Measurements from ENCODE around the gene SLC44A4. TPM values are rescaled to one million over a fixed set of nuclear protein-coding genes. Genes with fewer than 3 reads are reported as not detected.
A peak's percentile ranks its signal among the peaks of the same experiment; 100 is the strongest.
"Not testable (repeated sequence)": the region's sequence is repeated elsewhere in the genome, so short reads cannot be mapped to it uniquely, and the experiment has no call there.

Gene SLC44A4
- polyA plus RNA-seq, 3 donors = 1.3 to 8.1 (median 6.2) TPM

DNA sequence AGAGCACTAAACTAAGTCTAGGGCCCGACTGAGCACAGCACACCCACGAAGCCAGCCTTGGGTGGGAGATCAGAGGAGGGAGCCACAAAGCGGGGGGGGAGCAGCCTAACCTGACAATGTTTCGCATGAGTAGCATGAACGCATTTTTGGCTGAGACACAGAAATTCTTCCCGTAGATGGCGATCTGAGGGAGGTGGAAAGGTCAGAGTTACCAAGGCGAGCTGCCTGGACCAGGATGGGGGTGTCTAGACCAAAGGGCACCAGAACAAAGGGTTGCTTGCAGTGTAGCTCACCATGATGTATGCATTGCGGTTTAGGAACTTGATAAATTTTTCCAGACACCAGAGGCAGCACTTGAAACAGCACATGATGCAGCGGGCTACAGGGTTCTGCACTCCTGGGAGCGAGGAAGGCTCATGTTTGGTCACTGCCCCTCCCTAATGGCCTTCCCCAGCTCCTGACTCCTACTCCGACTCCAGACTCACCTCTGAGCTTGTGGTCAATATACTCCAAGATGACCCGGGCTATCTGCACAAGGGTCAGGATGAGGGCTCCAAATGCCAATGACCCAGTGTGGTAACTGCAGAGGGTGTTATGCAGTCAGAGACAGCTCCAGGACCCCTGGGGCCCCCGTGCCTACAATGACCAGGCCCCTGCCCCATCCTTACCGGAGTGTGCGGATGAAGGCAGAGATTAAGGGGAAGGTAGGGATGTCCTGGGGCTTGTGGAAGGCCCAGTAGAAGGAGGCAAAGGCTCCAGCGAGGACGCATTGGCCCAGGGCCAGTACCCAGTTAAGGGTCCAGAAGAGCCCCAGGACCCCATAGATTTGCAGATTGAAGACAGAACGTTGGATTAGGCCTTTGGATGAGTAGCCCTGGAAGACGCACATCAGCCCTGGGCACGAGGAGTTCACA is 13.3 kb downstream of the SLC44A4 start:
- 80 to 84% (median 81%) methylated on average over 21 of the region's 21 CpGs for WGBS, 3 donors
- H3K27ac ChIP-seq (ENCODE audit: low read depth, low read length) = no peak overlapping the region

DNA sequence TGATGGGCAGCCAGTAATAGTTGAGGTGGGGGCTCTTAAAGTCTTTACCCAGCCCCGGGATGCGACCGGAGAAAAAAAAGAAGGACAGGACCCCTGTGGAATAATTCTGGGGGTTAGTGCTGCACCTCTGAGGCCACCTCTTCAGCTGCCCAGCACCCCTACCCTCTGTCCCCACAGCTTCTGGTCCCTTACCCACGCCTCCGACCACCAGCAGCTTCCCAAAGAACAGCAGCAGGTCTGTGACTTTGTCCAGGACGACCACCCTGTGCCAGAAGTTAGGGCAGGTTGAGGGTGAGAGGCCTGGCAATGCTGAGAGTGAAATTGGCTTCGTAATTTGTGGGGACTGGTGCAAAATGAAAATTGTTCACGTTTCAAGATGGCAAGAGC is 14.0 kb downstream of the SLC44A4 start:
- H3K27ac ChIP-seq (ENCODE audit: low read depth, low read length) = no peak overlapping the region
- 84 to 87% (median 86%) methylated on average over 8 of the region's 8 CpGs for WGBS, 3 donors

DNA sequence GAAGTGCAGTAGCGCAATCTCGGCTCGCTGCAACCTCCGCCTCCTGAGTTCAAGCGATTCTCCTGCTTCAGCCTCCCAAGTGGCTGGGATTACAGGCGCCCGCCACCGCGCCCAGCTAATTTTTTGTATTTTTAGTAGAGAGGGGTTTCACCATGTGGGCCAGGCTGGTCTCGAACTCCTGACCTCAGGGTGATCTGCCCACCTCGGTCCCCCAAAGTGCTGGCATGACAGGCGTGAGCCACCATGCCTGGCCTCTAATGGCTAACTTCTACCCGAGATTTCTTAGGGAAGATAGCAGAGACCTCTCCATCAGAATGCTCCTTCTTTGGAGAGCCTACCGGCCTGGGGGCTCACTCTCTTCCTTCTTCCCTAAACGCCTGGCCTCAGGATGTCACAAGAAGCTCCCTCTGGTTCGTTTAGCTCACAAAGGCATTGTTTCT is 14.7 kb downstream of the SLC44A4 start:
- 10 to 12% (median 11%) methylated on average over 16 of the region's 16 CpGs for WGBS, 3 donors
- not testable (repeated sequence) for H3K27ac ChIP-seq (ENCODE audit: low read depth, low read length)

DNA sequence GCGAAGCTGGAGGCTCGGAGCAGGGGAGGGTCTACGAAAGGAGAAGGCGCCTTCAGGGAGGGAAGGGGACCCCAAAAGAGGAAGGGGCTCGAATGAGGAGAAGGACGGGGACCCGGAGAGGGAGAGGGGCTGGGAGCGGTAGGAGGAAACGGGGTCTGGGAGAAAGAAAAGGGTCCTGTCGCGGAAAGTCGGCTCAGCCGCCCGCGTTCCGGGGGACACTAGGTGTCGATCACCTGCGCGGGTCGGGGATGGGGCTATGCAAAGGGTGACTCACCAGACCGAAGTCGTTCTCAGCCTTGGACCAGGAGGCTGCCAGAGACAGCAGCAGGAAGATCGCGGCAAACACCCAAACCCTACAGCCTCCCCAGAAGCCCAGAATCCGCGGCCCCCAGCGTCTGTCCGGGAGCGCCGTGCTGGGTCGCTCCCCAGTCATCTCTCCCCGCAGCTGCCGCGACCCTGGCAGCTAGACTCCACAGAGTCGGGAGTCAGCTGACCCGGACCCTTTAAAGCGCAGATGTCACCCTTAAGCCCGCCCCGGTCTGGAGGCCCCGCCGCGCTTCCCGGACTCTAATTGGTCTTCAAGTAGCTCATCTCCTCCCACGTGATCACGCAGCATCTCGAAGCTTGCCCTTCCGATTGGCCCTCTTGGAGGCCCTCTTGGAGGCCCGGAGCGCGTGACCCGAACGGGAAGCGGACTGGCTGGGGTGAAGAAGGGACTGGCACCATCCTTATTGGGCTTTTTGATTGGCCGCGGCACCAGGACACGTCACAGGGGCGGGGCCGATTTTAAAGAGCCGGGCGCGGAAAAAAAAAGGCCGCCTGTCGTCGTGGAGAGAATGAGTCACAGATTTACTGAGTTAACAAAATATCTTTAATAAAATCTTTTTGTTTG is 16.2 kb downstream of the SLC44A4 start, which contains the start of gene NEU1:
Gene NEU1, minus strand, starts transcription at position 478 of the 892 bp plus-strand sequence. Its CDS starts 45 bp downstream, at position 433.
- peak within 1 kb of the TSS; percentile 17 for H3K27ac ChIP-seq (ENCODE audit: low read depth, low read length)
- WGBS, 3 donors = 0 to 1% (median 1%) methylated on average over 56 to 64 of the region's 64 CpGs

DNA sequence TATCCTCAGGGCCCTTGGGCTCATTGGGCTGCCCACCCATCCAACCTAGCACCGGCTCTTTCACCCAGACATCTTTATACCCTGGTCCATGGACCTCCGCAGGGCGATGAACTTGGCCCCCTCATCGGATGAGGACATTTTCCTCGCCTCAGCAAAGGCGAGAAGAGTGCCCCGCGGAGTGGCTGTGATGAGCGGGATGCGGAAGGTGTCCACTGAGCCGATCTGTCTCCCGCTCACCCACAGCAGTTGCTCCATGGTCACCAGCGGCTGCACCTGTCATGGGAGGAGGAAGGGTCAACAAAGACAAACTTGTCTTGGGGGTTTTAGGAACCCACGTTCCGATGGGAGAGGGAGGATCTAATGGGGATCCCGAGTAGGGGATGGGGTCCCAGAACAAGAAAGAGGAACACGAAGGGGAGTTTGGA is 16.9 kb downstream of the SLC44A4 start:
- WGBS, 3 donors = 30 to 42% (median 39%) methylated on average over 17 of the region's 17 CpGs
- H3K27ac ChIP-seq (ENCODE audit: low read depth, low read length) = no peak overlapping the region

DNA sequence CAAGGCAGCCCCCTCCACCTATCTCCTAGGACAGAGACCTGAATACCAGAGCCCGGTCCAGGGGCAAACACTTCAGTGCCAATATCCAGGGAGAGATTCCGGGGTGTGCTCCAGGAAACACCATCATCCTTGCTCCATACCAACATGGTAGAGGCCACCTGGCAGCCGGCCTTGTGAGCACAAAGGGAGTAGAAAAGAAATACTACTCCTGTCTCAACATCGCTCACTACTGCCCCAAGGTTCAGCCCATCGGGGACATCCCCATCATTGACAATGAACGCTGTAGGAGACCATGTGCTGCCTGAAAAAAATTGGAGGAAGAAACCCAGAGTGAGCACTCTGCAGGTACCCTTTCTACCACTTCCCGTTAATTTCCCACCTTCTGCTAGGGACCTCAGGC is 17.6 kb downstream of the SLC44A4 start:
- 89 to 94% (median 93%) methylated on average over 7 of the region's 7 CpGs for WGBS, 3 donors
- H3K27ac ChIP-seq (ENCODE audit: low read depth, low read length) = no peak overlapping the region

DNA sequence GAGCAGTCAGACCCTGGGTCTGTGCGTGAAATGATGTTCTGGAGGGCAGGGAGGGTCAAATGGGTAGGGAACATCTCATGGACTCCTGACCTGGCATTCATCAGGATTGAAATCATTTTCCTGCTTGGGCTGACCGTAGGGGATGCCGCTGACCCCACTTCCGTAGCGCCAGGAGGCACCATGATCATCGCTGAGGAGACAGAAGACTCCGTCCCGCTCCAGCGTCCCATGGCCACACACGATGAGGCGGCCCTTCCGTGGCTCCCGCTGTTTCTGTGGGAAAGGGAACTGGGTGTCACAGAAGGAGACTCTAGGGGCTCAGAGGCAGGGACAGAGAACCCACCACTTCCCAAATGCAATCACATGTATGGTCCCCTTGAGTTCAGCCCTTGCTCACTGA is 18.4 kb downstream of the SLC44A4 start:
- no peak overlapping the region for H3K27ac ChIP-seq (ENCODE audit: low read depth, low read length)
- 93 to 95% (median 94%) methylated on average over 13 of the region's 13 CpGs for WGBS, 3 donors

DNA sequence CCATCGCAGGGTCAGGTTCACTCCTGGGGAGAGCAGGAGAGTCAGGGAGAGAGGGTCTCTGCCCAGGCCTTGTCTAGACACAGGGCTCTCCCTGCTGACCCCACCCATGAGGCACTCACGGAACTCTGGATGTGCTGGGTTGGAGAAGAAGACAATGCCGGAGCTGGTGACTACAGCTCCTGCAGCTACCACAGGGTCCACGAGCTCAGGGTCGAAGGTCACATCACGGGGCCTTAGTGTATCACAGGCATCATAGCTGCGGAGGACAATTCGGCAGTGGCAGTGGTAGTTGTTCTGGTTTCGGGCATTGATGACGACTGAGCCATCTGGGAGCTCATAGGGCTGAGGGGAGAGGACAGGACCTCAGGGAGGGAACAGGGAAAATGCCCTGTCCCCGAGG is 18.9 kb downstream of the SLC44A4 start:
- H3K27ac ChIP-seq (ENCODE audit: low read depth, low read length) = no peak overlapping the region
- 86 to 93% (median 90%) methylated on average over 11 of the region's 11 CpGs for WGBS, 3 donors

DNA sequence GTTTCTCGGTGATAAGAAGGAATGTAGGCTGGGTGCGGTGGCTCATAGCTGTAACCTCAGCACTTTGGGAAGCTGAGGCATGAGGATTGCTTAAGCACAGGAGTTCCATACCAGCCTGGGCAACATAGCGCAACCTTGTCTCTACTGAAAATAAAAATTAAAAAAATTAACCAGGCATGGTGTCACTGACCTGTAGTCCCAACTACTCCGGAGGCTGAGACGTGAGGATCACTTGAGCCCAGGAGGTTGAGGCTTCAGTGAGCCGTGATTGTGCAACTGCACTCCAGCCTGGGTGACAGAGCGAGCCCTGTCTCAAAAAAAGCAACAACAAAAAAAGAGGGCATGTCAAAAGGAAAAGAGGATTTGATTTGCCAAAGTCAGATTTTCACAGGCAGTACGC is 20.1 kb downstream of the SLC44A4 start:
- H3K27ac ChIP-seq (ENCODE audit: low read depth, low read length) = no peak overlapping the region
- 93 to 97% (median 94%) methylated on average over 8 of the region's 8 CpGs for WGBS, 3 donors

DNA sequence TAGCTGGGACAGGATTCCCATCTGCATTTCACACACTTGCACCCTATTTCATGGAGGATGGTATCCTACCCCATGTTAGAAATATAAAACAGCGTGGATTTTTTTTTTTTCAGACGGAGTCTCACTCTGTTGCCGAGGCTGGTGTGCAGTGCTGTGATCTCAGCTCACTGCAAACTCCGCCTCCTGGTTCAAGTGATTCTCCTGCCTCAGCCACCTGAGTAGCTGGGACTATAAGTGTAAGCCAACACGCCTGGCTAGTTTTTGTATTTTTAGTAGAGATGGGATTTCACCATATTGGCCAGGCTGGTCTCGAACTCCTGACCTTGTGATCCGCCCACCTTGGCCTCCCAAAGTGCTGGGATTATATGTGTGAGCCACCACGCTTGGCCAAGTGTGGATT is 21.0 kb downstream of the SLC44A4 start:
- not testable (repeated sequence) for H3K27ac ChIP-seq (ENCODE audit: low read depth, low read length)
- WGBS, 3 donors = 88 to 94% (median 92%) methylated on average over 8 of the region's 8 CpGs

DNA sequence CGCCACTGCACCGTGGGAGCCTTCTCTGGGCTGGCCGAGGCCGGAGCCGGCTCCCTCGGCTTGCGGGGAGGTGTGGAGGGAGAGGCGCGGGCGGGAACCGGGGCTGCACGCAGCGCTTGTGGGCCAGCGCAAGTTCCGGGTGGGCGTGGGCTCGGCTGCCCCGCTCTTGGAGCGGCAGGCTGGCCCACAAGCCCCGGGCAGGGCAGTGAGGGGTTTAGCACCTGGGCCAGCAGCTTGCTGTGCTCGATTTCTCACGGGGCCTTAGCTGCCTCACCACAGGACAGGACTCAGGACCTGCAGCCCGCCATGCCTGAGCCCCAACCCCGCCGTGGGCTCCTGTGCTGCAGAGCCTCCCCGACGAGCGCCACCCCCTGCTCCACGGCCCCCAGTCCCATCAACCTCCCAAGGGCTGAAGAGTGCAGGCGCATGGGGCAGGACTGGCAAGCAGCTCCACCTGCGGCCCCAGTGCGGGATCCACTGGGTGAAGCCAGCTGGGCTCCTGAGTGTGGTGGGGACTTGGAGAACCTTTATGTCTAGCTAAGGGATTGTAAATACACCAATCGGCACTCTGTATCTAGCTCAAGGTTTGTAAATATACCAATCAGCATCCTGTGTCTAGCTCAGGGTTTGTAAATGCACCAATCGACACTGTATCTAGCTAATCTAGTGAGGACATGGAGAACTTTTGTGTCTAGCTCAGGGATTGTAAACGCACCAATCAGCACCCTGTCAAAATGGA is 26.6 kb downstream of the SLC44A4 start:
- H3K27ac ChIP-seq (ENCODE audit: low read depth, low read length) = not testable (repeated sequence)
- 87 to 96% (median 88%) methylated on average over 33 to 35 of the region's 35 CpGs for WGBS, 3 donors

DNA sequence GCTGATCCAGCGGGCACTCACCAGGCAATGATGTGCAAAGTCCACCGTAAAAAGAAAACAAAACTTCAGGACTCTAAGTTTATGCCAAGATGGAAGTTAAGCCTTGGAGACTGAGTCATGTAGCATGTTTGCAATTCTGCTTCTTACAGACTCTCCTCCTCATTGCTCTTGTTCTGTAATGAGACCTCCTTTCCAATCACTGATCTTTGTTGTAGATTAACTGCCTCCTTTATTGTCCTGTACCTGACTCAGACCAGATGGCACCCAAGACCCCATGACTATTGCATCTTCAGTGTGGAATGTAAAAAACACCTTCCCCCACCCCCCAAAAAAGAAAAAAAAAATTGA is 27.3 kb downstream of the SLC44A4 start:
- no peak overlapping the region for H3K27ac ChIP-seq (ENCODE audit: low read depth, low read length)
- WGBS, 3 donors = 26 to 91% (median 88%) methylated on average over 2 of the region's 2 CpGs

DNA sequence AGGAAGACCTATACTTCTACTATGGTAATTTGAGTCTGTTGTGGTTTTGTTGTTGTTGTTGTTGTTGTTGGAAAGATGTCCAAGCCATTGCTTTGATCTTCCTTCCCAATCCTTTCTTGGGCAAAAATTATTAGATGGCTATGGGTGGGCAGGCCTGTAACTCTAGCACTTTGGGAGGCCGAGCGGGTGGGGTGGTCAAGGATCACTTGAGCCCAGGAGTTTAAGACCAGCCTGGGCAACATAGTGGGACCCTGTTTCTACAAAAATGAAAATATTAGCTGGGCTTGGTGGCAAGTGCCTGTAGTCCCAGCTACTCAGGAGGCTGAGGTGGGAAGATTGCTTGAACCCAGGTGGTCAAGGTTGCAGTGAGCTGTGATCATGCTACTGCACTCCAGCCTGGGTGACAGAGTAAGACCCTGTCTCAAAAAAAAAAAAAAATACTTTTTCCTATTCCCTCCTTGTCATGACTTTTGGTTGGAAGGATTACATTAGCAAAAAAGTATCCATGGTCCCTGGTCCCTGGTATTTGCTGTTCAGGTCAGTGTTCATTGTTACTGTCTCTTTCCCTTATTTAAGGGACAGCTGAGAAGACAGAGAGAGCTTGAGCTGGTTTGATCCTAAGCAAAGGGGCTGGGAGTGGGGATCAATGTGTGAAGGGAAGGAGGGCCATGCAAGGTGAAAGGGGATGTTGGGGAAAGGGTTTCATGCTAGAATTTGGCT is 27.9 kb downstream of the SLC44A4 start:
- H3K27ac ChIP-seq (ENCODE audit: low read depth, low read length) = no peak overlapping the region

DNA sequence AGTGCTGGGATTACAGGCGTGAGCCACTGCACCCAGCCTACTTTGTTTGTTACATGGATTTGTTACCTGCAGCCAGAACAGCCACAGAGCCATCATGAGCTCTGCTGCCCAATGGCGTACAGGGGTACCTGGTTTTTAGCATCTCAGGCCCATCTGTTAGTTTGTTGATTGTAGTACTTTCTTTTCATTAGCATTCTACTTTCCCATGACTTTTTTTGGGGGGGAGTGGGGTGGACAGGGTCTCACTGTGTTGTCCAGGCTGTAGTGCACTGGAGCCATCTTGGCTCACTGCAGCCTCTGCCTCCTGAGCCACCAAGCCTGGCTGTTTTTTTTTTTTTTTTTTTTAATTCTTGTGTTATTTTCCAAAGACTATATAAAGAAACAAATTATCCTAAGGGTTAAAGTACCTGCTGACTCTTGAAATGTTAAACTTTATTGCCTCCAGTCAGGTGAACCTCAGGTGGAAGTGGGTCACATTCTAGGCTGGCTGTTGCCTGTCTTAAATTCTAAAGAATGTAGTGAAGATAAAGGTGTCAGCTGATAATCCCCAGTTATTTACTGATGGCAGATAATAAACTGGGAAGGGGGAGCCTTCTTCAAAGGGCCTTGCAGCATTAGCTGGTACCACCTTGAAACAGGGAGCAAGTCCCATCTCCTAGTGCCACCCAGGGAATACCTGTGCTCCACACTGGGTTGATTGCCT is 31.4 kb downstream of the SLC44A4 start:
- no peak overlapping the region for H3K27ac ChIP-seq (ENCODE audit: low read depth, low read length)
- WGBS, 3 donors = 86 to 95% (median 95%) methylated on average over 2 of the region's 2 CpGs

More for the DNA sequence above, 27.9 kb downstream of the SLC44A4 start:
- WGBS, 3 donors = 97 to 100% (median 98%) methylated on average over 2 of the region's 2 CpGs

DNA sequence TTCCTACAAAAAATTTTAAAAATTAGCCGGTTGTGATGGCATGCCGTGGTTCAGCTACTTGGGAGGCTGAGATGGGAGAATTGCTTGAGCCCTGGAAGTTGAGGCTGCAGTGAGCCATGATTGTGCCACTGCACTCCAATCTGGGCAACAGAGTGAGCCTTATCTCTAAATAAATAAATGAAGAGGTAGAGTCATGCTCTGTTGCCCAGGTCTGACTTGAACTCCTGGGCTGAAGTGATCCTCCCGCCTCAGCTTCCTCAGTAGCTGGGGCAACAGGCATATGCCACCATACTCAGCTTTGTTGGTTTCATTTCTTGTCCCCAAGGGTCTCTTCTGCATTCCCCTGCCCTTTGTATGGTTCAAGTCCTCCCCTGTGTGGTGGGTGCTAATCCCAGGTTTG is 34.3 kb downstream of the SLC44A4 start:
- whole genome bisulfite sequencing, 3 donors = 87 to 98% (median 94%) methylated on average over 3 of the region's 3 CpGs
- no peak overlapping the region for H3K27ac ChIP-seq (ENCODE audit: low read depth, low read length)

DNA sequence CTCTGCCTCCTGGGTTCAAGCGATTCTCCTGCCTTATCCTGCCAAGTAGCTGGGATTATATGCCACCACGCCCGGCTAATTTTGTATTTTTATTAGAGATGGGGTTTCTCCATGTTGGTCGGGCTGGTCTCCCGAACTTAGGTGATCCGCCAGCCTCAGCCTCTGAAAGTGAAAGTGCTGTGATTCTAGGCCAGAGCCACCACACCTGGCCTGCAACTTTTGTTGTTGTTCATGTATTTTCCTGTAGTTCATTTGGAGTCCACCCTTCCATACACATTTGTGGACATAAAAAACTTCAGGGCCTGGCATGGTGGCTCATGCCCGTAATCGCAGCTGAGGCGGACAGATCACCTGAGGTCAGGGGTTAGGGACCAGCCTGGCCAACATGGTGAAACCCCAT is 36.7 kb downstream of the SLC44A4 start:
- 89 to 93% (median 90%) methylated on average over 9 of the region's 9 CpGs for WGBS, 3 donors
- no peak overlapping the region for H3K27ac ChIP-seq (ENCODE audit: low read depth, low read length)

DNA sequence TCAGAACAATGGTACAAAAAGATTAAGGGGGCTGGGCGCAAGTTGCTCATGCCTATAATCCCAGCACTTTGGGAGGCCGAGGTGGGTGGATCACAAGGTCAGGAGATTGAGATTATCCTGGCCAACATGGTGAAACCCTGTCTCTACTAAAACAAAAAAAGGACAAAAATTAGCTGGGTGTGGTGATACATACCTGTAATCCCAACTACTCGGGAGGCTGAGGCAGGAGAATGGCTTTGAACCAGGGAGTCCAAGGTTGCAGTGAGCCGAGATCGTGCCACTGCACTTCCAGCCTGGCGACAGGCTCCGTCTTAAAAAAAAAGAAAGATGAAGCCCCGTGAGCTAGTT is 39.0 kb downstream of the SLC44A4 start:
- 87 to 90% (median 89%) methylated on average over 8 of the region's 8 CpGs for WGBS, 3 donors
- not testable (repeated sequence) for H3K27ac ChIP-seq (ENCODE audit: low read depth, low read length)

All from adipose tissue (tissue), 3 donors.